Large intestine (tissue), 3 donors: ENCODE measurements around the gene TSPAN18. TPM values are rescaled to one million over a fixed set of nuclear protein-coding genes. Genes with fewer than 3 reads are reported as not detected.

Source experiments
- DNase-seq, 2 donors: peaks; one replicate each; pipeline versions ENCODE4 v3.0.0 to v3.0.0-alpha.2; 2013
- H3K27ac ChIP-seq: one replicate; pipeline ENCODE4 v1.5.1; 2013; ENCODE audit warnings: low read length
- H3K27me3 ChIP-seq: 2 replicates; pipeline ENCODE4 v1.6.1; 2013; ENCODE audit warnings: low read length; ENCODE audit not compliant: control insufficient read depth, insufficient read depth
- H3K36me3 ChIP-seq: 2 replicates; pipeline ENCODE4 v1.6.1; 2013; ENCODE audit warnings: low read length; ENCODE audit not compliant: control insufficient read depth, insufficient read depth
- H3K4me1 ChIP-seq: one replicate; pipeline ENCODE4 v1.6.1; 2013; ENCODE audit warnings: low read length; ENCODE audit not compliant: control insufficient read depth, insufficient read depth
- H3K4me3 ChIP-seq: one replicate; pipeline ENCODE4 v1.5.1; 2013; ENCODE audit warnings: low read length
- H3K9me3 ChIP-seq: one replicate; pipeline ENCODE4 v1.6.1; 2013; ENCODE audit warnings: mild to moderate bottlenecking, low read depth, low read length, moderate library complexity; ENCODE audit not compliant: control insufficient read depth
- WGBS: methylation state at CpG from one replicate; pipeline ENCODE4 v1.1.5; 2013; ENCODE audit warnings: low lambda C conversion rate; ENCODE audit not compliant: insufficient coverage; 5-methylcytosine and 5-hydroxymethylcytosine counted together
- polyA plus RNA-seq: library from polyadenylated mRNA; unstranded; fragments of 120-200 nt; gene quantifications from one replicate; pipeline ENCODE4 v1.2.1, GENCODE V29; 2013

Gene TSPAN18
- polyA plus RNA-seq, 1 donor: 59.1 TPM

DNA sequence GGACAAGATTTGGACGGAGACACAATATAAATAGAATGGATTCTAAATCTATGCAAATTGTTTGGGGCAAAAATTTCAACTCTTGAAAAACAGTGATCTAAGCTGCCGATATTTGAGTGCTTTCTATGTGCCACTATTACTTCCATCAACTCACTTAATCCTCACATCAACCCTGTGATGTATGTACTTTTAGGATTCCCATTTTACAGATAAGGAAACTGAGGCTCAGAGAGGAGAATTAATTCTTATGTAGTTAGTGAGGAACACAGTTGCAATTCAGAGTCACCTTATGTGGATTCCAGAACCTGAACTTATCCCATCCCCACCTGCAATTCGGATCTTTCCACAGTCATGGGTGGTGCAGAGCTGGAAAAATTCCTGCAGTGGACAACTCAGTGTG is 60.3 kb downstream of the TSPAN18 start:
- 100% methylated on average over 1 of the region's 3 CpGs for WGBS
- Histone ChIP-seq H3K36me3 (no peaks in the 10 kb centered on the region), H3K4me3 (no peak overlapping the region), H3K4me1 (peaks cover 14% of the 10 kb centered on the region), H3K27me3 (no peaks in the 10 kb centered on the region), H3K27ac (no peak overlapping the region), H3K9me3 (no peaks in the 10 kb centered on the region)
- no peak for DNase-seq

- Histone ChIP-seq H3K27ac (no peak overlapping the region), H3K4me3 (no peak overlapping the region), H3K9me3 (no peaks in the 10 kb centered on the region), H3K27me3 (no peaks in the 10 kb centered on the region), H3K36me3 (no peaks in the 10 kb centered on the region), H3K4me1 (peaks cover 14% of the 10 kb centered on the region)
- no peak for DNase-seq
- no CpG with 5 or more reads among the region's 9 CpGs for WGBS
Observed at GRCh38 chr11:44787981-44788380, 61.2 kb downstream of the TSPAN18 start.

- Histone ChIP-seq H3K27me3 (no peaks in the 10 kb centered on the region), H3K36me3 (no peaks in the 10 kb centered on the region), H3K9me3 (no peaks in the 10 kb centered on the region), H3K4me3 (no peak overlapping the region), H3K4me1 (peaks cover 12% of the 10 kb centered on the region), H3K27ac (no peak overlapping the region)
- WGBS: no CpG with 5 or more reads among the region's 18 CpGs
- DNase-seq: no peak
Observed at GRCh38 chr11:44788536-44789261, 61.9 kb downstream of the TSPAN18 start.

DNA sequence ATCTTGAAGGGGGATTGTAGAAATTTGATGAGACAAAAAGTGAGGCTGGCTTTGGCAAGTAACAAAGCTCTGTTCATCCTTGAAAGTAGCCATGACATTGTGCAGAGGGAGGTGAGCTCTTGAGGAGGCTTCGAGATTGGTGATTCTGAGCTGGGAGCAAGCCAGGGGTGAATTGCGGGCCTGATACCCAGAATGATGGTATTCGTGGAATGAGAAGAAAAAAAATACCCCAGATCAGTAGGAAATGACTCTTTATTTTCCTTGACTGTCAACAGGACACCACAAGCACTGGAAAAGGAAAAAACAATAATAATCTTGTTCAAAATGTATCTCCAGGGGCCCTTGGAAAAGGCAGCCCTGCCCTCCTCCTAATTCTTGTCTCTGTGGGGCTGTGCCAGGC is 62.7 kb downstream of the TSPAN18 start:
- Histone ChIP-seq H3K27me3 (no peaks in the 10 kb centered on the region), H3K27ac (no peak overlapping the region), H3K4me1 (peaks cover 6% of the 10 kb centered on the region), H3K36me3 (no peaks in the 10 kb centered on the region), H3K4me3 (no peak overlapping the region), H3K9me3 (no peaks in the 10 kb centered on the region)
- whole genome bisulfite sequencing: no CpG with 5 or more reads among the region's 3 CpGs
- DNase-seq: no peak

GRCh38 chr11:44790211-44790610 is 63.4 kb downstream of the TSPAN18 start:
- Histone ChIP-seq H3K36me3 (no peaks in the 10 kb centered on the region), H3K27me3 (no peaks in the 10 kb centered on the region), H3K9me3 (no peaks in the 10 kb centered on the region), H3K4me3 (no peak overlapping the region), H3K27ac (no peak overlapping the region), H3K4me1 (no peaks in the 10 kb centered on the region)
- WGBS: no CpG with 5 or more reads among the region's 10 CpGs
- no peak for DNase-seq

- no peaks in the 10 kb centered on the region for H3K9me3 ChIP-seq
- H3K27ac ChIP-seq: no peak overlapping the region
- H3K27me3 ChIP-seq: no peaks in the 10 kb centered on the region
- H3K4me3 ChIP-seq: no peak overlapping the region
- no peaks in the 10 kb centered on the region for H3K4me1 ChIP-seq
- DNase-seq: no peak
- WGBS: no CpG with 5 or more reads among the region's 13 CpGs
- H3K36me3 ChIP-seq: no peaks in the 10 kb centered on the region
Observed at GRCh38 chr11:44791316-44791925, 64.7 kb downstream of the TSPAN18 start.

DNA sequence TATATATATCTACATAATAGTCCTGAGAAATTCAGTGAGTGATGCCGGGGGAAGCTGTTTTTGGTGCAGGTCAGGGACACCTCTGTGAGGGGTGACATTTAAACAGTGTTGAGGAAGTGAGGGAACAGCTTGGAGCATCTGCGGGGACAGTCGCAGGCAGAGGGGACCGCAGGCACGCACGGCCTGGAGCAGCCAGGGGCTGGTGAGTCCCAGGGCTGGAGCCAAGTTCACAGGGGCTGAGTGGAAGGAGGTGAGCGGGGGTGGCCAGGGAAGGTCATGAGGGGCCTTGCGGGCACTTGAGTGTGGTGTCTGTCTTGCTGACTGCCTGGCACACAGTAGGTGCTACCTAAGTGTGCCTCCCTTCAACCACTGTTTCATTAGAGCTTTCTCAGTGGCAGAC is 65.4 kb downstream of the TSPAN18 start:
- no peaks in the 10 kb centered on the region for H3K4me1 ChIP-seq
- H3K36me3 ChIP-seq: no peaks in the 10 kb centered on the region
- no peaks in the 10 kb centered on the region for H3K27me3 ChIP-seq
- H3K9me3 ChIP-seq: no peaks in the 10 kb centered on the region
- no peak overlapping the region for H3K27ac ChIP-seq
- WGBS: no CpG with 5 or more reads among the region's 8 CpGs
- no peak overlapping the region for H3K4me3 ChIP-seq
- DNase-seq: no peak

GRCh38 chr11:44793350-44794090 is 66.8 kb downstream of the TSPAN18 start:
- Histone ChIP-seq H3K27me3 (no peaks in the 10 kb centered on the region), H3K4me1 (no peaks in the 10 kb centered on the region), H3K9me3 (no peaks in the 10 kb centered on the region), H3K36me3 (no peaks in the 10 kb centered on the region), H3K27ac (no peak overlapping the region), H3K4me3 (no peak overlapping the region)
- WGBS: no CpG with 5 or more reads among the region's 17 CpGs
- peak; percentile 54 to 57 for DNase-seq

DNA sequence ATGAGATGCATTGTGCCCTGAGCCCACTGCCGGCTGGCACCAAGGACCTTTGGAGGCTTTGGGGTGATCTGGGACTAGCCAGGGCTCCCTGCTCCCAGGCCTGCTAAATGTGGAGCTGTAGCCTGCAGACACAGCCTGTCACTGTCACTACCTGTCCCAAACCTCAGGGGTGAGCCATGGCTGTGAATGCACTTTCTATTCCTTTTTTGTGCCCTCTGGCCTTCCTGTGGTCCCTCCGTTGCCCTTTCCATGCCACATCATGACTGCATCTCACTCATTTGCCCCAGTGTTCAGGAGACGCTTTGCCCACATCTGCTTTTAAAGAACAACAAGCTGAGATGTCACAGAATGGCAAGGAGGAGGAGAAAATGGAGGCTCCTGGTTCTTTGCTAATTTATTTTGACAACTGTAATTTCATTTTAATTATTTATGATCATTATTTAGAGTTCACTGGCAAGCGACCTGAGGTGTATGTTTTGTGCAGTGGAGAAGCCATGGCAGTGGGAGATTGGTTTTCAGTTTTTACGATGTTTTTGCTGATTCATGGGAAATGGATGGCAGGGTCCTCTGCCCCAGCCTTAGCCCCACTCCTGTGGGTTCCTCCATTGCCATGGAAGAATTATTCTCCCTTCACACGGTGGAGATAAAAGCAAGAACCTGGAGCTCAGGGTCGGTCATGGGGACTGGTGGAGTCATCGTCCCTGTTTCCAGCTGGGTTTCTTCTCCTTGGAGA is 69.2 kb downstream of the TSPAN18 start:
- WGBS: no CpG with 5 or more reads among the region's 8 CpGs
- H3K4me1 ChIP-seq: peaks cover 5% of the 10 kb centered on the region
- no peak overlapping the region for H3K4me3 ChIP-seq
- DNase-seq: no peak
- no peaks in the 10 kb centered on the region for H3K36me3 ChIP-seq
- H3K27ac ChIP-seq: no peak overlapping the region
- no peaks in the 10 kb centered on the region for H3K27me3 ChIP-seq
- H3K9me3 ChIP-seq: no peaks in the 10 kb centered on the region

DNA sequence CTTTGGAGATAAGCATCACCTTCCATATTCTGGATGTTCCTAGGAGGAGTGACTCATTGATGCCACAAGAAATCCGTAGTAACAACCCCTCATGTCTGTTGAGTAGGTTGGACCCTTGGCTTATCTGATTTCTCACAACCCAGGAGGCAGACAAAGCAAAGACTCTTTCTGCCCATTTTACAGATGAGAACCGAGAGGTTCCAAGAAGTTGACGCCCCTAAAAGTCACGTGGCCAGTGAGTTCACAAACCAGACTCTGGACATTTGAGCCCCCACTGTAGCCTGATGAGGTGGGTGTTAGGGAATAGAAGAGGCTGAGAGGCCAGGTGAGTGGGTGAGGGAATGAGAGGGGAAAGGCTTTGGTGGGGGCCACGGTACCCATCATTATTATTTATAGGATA is 70.3 kb downstream of the TSPAN18 start:
- no peak overlapping the region for H3K4me3 ChIP-seq
- H3K27ac ChIP-seq: no peak overlapping the region
- peaks cover 9% of the 10 kb centered on the region for H3K4me1 ChIP-seq
- no peaks in the 10 kb centered on the region for H3K9me3 ChIP-seq
- H3K27me3 ChIP-seq: no peaks in the 10 kb centered on the region
- no peaks in the 10 kb centered on the region for H3K36me3 ChIP-seq
- DNase-seq: no peak
- 100% methylated on average over 1 of the region's 5 CpGs for whole genome bisulfite sequencing
